Spleen (tissue), 11 donors: ENCODE results near the gene MSTN. TPM values are rescaled to one million over a fixed set of nuclear protein-coding genes. Genes with fewer than 3 reads are reported as not detected.

Experiments
- DNase-seq: peaks from one replicate; pipeline ENCODE4 v3.0.0-alpha.2; 2020
- H3K27ac ChIP-seq, 8 donors: fragments of 200-600 bp; sonication (generic) in 7 of 8; 1 replicate in 4 of 8; 2 replicates in 4 of 8; pipeline versions ENCODE4 v1.5.0 to v1.8.0; 2016 to 2021; ENCODE audit warnings: inconsistent platforms in 4 of 8, mild to moderate bottlenecking in 4 of 8, moderate library complexity in 1 of 8
- H3K27me3 ChIP-seq, 7 donors: fragments of 200-600 bp; sonication (generic) in 6 of 7; replicated peaks in 1 of 7; 1 replicate in 4 of 7; 2 replicates in 3 of 7; pipeline versions ENCODE4 v1.5.0 to v1.8.0; 2016 to 2021; ENCODE audit warnings: inconsistent platforms in 3 of 7, mild to moderate bottlenecking in 1 of 7
- H3K36me3 ChIP-seq, 6 donors: fragments of 200-600 bp; sonication (generic) in 5 of 6; 1 replicate in 4 of 6; 2 replicates in 2 of 6; pipeline versions ENCODE4 v1.5.0 to v1.8.0; 2016 to 2021; ENCODE audit warnings: inconsistent platforms in 2 of 6
- H3K4me1 ChIP-seq, 6 donors: fragments of 200-600 bp; sonication (generic) in 5 of 6; 1 replicate in 3 of 6; 2 replicates in 3 of 6; pipeline versions ENCODE4 v1.5.0 to v1.8.0; 2016 to 2021; ENCODE audit warnings: inconsistent platforms in 3 of 6
- H3K4me3 ChIP-seq, 8 donors: fragments of 200-600 bp; sonication (generic) in 7 of 8; 1 replicate in 4 of 8; 2 replicates in 4 of 8; pipeline versions ENCODE4 v1.5.0 to v1.8.0; 2016 to 2021; ENCODE audit warnings: inconsistent platforms in 4 of 8, mild to moderate bottlenecking in 4 of 8, moderate library complexity in 2 of 8
- H3K9me3 ChIP-seq, 8 donors: fragments of 200-600 bp; sonication (generic) in 7 of 8; 1 replicate in 4 of 8; 2 replicates in 4 of 8; pipeline versions ENCODE4 v1.5.0 to v1.8.0; 2016 to 2021; ENCODE audit warnings: inconsistent platforms in 4 of 8
- CTCF ChIP-seq, 11 experiments: fragments of 200-600 bp in 7 of 11; fragments of 450-650 bp in 4 of 11; sonication (generic) in 4 of 11; IDR thresholded peaks in 8 of 11; conservative IDR thresholded peaks in 3 of 11; 1 replicate in 7 of 11; 2 replicates in 4 of 11; pipeline versions ENCODE4 v1.4.0 to v1.8.0; 2016 to 2021; ENCODE audit warnings: antibody characterized with exemption in 11 of 11, inconsistent platforms in 4 of 11, mild to moderate bottlenecking in 1 of 11
- POLR2A ChIP-seq, 3 donors: fragments of 450-650 bp; IDR thresholded peaks; one replicate each; pipeline ENCODE4 v1.5.1; 2017; ENCODE audit warnings: antibody characterized with exemption in 3 of 3, mild to moderate bottlenecking in 1 of 3
- POLR2AphosphoS5 ChIP-seq, 3 donors: sonication (generic); formaldehyde crosslinking; IDR thresholded peaks; one replicate each; pipeline ENCODE4 v1.5.1; 2017; ENCODE audit warnings: antibody characterized with exemption in 3 of 3
- WGBS, 5 donors: extraction: QIAGEN DNeasy Blood & Tissue Kit in 3 of 5; methylation state at CpG; one replicate each; pipeline versions ENCODE4 v1.1.5 to v1.1.7; 2013 to 2018; 5-methylcytosine and 5-hydroxymethylcytosine counted together
- intact Hi-C: fragments of 100-400 bp; cut with DNase I; formaldehyde crosslinking; loops from one replicate; pipeline ENCODE4 v1.15.0; 2023; ENCODE audit warnings: low total_unique reads
- polyA plus RNA-seq, 3 donors: library from polyadenylated mRNA; stranded (reverse); fragments of 200-250 nt; gene quantifications; one replicate each; pipeline ENCODE4 v1.2.1, GENCODE V29; 2013
- total RNA-seq, 7 donors: library from RNA; depleted of rRNA in 3 of 7; stranded (reverse); fragments of >200 nt in 3 of 7; fragmentation: NEBNext Ultra II Directional in 4 of 7; extraction: Animal tissue kit (Norgen Biotek cat#: 25700) in 4 of 7; gene quantifications; one replicate each; pipeline versions ENCODE4 v1.1.0 to v1.2.1, GENCODE V29; 2016 to 2021
- donor health status: healthy with polysubstance abuse.
- donor health status: DM: no; HTN: no; CAD: no; lungs with moderate emphysema.
- donor health status: DM: no; HTN: no; CAD: no.
- donor health status: Bipolar disorder and iron deficiency.
- donor health status: healthy.
- donor health status: DM: no; HTN: no; CAD: no.
- donor health status: DM: yes; HTN: yes; CAD: no.

Gene MSTN
- total and polyA plus RNA-seq, 10 donors: 0.14 to 0.37 (median 0.26) TPM; not detected in 5

DNA sequence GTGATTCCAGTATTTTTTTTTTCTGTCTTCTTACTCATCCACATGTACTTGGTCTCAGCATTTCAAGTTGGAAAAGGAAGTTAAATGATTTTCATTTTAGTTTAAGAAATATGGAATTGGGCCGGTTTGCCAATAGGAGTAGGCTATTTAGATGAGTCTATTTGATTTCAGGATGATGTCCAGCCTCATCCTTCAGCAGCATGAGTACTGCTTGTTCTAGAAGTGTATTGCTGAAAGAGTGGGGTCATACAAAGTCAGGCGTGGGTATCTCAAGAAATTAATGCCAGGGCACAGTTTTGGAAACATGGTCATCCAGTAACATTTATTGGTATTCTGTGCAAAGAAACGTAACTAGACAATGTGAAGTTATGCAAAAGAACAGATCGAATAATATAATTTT lies 44.9 kb upstream of the MSTN start:
- Histone ChIP-seq H3K4me1 (no peaks in the 10 kb centered on the region), H3K36me3 (no peaks in the 10 kb centered on the region), H3K4me3 (no peak overlapping the region), H3K27me3 (no peaks in the 10 kb centered on the region), H3K27ac (no peak overlapping the region), H3K9me3 (peaks cover 0 to under 1% (median 0%) of the 10 kb centered on the region in 8 donors)
- WGBS, 5 donors: 66 to 96% (median 73%) methylated on average over 4 of the region's 4 CpGs
- TF ChIP-seq POLR2AphosphoS5 (IDR thresholded peaks at IDR 0.05) (no peak), POLR2A (IDR thresholded peaks at IDR 0.05) (no peak), CTCF (IDR thresholded peaks at IDR 0.05 in 8 of 11, conservative IDR thresholded peaks at IDR 0.05 in 3 of 11) (no peak)
- no peak for DNase-seq
- intact Hi-C loops: no loop called here

DNA sequence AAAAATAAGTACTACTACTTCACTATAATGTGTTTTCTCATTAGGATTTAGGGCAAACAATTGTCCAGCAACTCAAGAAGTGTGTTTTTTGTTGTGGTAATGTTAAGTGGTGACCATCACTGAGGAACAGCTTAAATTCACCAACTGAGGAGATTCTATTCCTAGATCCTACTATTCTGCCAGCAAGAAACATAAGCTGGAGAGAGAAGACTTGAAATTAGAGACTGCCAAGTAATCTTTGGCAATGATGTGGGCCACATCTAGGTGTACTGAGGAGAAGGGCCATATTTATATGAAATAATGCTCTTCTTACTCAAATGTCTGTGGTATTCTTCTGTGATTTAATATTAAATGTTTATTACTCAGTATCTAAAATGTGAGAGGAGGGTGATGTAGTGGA lies 44.3 kb upstream of the MSTN start:
- no peak for TF ChIP-seq CTCF (IDR thresholded peaks at IDR 0.05 in 8 of 11, conservative IDR thresholded peaks at IDR 0.05 in 3 of 11)
- TF ChIP-seq POLR2AphosphoS5 (IDR thresholded peaks at IDR 0.05): no peak
- no peak for TF ChIP-seq POLR2A (IDR thresholded peaks at IDR 0.05)
- Histone ChIP-seq H3K36me3 (no peaks in the 10 kb centered on the region), H3K4me1 (no peaks in the 10 kb centered on the region), H3K4me3 (no peak overlapping the region), H3K9me3 (peaks cover 0 to 7% (median 4%) of the 10 kb centered on the region in 8 donors), H3K27ac (no peak overlapping the region), H3K27me3 (no peaks in the 10 kb centered on the region)
- DNase-seq: no peak
- intact Hi-C loops: no loop called here

DNA sequence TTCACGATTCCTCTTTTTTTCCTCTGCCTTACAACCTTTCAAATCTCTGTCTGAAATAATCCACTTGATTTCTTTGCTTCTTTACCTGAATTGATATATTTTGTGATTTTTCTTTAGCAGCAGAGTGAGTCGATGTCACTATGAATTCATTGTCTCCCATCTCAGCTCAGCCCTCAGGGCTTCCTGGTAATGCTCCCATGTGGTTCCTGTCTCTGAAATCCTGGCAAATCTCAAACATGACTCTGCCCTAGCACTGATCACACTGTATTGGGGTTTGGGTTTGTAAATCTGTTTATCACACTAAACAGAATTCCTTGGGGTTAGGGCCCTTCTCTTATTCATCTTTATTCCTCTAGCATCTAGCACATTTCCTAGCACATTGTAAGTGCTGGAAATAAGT lies 43.0 kb upstream of the MSTN start:
- H3K36me3 ChIP-seq: no peaks in the 10 kb centered on the region
- no peak overlapping the region for H3K27ac ChIP-seq
- H3K27me3 ChIP-seq: no peaks in the 10 kb centered on the region
- no peak for DNase-seq
- intact Hi-C loops: no loop called here
- H3K4me1 ChIP-seq: no peaks in the 10 kb centered on the region
- no peak for TF ChIP-seq POLR2AphosphoS5 (IDR thresholded peaks at IDR 0.05)
- no peak for TF ChIP-seq POLR2A (IDR thresholded peaks at IDR 0.05)
- no peak for TF ChIP-seq CTCF (IDR thresholded peaks at IDR 0.05 in 8 of 11, conservative IDR thresholded peaks at IDR 0.05 in 3 of 11)
- H3K9me3 ChIP-seq: peaks cover 0 to 12% (median 5%) of the 10 kb centered on the region in 8 donors
- no peak overlapping the region for H3K4me3 ChIP-seq
- 72 to 84% (median 75%) methylated on average over 2 of the region's 2 CpGs for WGBS, 5 donors

DNA sequence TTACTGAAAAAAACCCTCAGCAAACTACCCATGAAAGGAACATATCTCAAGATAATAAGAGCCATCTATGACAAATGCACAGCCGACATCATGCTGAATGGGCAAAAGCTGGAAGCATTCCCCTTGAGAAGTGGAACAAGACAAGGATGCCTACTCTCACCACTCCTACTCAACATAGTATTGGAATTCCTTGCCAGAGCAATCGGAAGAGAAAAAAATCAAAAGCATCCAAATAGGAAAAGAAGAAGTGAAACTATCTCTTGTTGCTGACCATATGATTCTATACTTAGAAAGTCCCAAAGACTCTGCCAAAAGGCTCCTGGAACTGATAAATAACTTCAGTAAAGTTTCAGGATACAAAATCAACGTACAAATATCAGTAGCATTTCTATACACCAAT lies 40.6 kb upstream of the MSTN start:
- TF ChIP-seq POLR2A (IDR thresholded peaks at IDR 0.05): no peak
- TF ChIP-seq POLR2AphosphoS5 (IDR thresholded peaks at IDR 0.05): no peak
- TF ChIP-seq CTCF (IDR thresholded peaks at IDR 0.05 in 8 of 11, conservative IDR thresholded peaks at IDR 0.05 in 3 of 11): no peak
- no peak for DNase-seq
- Histone ChIP-seq H3K4me1 (no peaks in the 10 kb centered on the region), H3K4me3 (no peak overlapping the region), H3K36me3 (no peaks in the 10 kb centered on the region), H3K27ac (no peak overlapping the region), H3K27me3 (no peaks in the 10 kb centered on the region), H3K9me3 (peaks cover 0 to 14% (median 5%) of the 10 kb centered on the region in 8 donors)
- whole genome bisulfite sequencing, 5 donors: 68 to 84% (median 77%) methylated on average over 3 of the region's 3 CpGs
- intact Hi-C loops: no loop called here
